CD4-positive, alpha-beta T cell treated with Interleukin-6 at 100 ng/mL for 8 hours (primary cell): ENCODE measurements around the gene TTC34.
A peak's percentile ranks its signal among the peaks of the same experiment; 100 is the strongest.

Experiments
- DNase-seq: peaks from one replicate; pipeline ENCODE4 v3.0.0-alpha.2; 2020; ENCODE audit warnings: mixed read lengths, low spot score

Gene TTC34

DNA sequence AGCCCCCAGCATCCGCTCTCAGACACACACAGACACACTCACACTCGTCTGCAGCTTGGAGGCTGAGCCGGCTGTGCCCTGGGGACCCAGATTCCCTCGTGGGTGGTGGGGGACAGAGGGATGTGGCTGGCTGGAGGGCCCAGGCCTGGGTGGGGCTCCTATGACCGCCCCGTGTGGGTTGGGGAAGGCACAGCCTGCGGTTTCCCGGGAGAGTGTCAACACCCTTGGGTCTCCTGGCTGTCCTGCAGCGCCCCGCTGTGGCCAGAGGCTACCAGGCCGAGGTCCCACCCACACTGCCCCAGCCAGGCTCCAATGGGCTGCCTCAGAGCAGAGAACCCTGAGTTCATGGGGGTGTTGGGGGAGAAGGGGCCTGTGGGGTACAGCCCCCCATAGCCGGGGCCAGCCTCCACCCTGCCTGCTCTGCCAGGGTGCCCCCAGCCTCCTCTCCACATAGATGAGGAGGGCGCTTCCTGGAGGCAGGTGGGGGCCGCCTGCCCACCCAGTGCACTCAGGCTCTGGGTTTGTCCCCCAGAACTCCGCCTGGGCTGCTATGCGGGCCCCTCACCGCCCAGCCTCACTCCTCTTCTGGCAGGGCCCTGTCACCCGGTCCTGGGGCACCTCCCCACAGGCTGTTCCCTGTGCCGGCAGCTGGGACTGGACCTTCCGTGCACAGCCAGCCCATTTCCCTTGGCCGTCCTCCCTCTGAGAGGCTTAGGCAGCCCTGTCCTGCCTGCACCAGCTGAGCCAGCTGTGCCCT, at the start of gene TTC34:
Gene TTC34 (minus strand): TSS at position 159 of the 757 bp plus-strand sequence. CDS start 866 bp downstream, outside the sequence.
- peak; percentile 20 for DNase-seq

DNA sequence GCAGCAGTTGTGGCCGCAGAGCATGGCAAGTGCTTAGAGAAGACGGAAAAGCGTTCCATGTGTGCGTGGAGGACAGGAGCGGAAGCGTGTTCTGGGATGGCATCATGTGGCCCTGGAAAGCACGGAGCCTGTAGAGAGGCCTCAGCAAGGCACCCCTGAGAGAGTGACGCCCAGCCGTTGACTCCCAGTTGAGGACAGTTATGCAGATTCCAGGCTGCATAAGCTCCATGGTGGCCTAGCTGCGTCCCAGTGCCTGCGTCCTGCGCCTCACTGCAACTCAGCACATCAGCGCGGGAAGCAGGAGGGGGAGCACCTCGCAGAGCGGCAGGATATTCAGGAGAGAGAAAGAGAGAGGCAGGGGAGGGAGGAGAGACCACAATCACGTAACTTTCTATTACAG, 49.0 kb upstream of the TTC34 start:
- DNase-seq: no peak

- DNase-seq: no peak
Observed at GRCh38 chr1:2848006-2848670, 46.6 kb upstream of the TTC34 start.

GRCh38 chr1:2847086-2847985, 45.8 kb upstream of the TTC34 start:
- no peak for DNase-seq

DNA sequence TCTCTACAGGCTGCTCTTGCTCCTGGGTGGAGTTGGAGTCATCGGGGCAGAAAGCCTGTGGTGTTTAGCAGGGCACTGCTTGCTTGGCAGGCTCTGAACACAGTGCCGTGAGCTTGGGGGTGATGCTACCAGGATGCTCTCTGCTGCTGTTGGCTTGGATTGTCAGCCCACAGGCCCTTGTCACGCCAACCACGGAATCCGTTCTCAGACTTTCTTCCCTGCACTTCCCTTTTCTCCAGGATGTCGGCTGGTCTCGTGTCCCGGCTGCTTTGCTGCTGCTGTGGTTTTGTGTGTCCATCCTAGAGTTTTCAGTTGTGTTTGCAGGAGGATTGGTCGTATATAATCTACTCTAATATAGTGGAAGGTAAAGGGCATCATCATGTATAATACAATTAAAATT, 44.4 kb upstream of the TTC34 start:
- DNase-seq: no peak

DNA sequence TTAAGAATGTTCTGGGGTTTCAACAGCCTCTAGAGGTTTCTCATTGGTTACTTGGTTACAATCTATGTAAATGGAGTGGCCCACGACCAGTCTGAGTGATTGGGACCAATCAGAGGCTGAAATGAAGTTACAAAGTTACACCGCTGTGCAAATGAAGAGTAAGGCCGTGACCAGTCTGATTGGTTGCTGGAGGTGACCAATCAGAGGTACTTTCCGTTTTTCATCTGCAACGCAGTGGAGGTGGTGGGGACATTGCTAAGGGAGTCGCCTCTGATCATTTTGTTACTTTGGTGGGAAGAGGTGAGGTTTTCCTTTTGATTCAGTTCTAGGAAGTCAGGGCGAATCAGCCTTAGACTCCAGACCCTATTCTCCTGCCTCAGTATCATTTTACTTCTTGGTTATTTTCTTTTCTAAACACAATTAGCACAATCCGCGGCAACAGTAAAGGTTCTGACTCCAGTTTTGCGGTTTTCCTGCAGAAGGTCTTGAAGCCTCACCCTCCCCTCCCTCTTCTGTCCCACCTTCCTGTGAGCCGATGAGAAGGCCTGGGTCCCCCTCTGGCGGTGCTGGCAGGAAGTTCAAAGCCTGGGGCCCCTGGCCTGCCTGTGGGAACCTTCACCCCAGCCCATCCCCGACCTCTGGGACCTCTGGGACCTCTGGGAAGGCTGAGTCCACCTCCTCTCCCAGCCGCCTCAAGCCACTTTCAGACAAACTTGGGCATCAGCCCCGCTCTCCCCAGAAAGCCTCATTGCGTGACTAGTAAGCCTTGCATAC, 38.7 kb upstream of the TTC34 start:
- peak; percentile 80 for DNase-seq

DNA sequence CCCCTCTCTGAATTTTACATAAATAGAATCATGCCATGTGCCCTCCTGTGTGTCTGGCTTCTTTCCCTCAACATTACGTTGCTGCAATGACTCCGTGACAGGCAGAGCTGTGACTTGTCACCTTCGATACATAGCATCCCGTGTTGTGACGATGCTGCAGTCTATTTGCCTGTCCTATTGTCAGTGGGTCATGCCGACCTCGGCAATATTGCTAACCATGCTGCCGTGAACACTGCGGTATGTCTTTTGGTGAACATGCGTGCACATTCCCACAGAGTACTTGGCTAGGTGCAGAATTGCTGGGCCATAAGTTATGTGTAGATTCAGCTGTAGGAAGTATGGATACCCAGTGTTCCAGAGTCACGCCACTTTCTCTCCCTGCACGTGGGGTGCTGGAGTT, 36.3 kb upstream of the TTC34 start:
- no peak for DNase-seq

- DNase-seq: no peak
Observed at GRCh38 chr1:2837316-2837715, 35.8 kb upstream of the TTC34 start.

DNA sequence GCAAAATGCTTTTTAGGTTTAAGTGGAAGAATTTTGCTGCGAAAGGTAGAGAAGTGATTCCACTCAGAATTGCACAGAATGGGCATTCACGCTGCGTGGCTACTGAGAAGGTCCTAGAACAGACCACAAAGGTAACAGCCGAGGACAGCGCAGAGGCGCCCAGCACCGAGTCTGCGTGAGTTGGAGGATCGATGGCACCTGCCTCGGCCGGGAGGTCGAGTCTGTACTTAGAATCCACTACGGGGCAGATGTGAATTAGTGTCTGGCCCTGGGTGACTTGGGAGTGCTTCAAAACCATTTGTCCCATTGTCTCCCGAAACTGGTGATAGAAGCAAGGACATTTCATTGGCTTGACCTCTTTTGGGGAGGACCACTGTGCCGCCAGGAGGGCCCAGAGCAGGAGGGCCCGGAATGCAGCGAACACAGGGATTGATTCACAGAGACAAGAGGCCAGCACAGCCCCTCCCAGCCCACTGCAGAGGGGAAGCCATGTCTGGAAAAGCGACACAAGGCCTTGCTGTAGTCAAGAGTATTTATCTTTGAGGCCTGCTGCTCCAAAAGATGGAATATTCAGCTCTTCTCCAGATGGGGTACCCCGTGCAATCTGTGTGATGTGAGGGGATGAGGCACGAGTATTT, 35.0 kb upstream of the TTC34 start:
- DNase-seq: no peak

DNA sequence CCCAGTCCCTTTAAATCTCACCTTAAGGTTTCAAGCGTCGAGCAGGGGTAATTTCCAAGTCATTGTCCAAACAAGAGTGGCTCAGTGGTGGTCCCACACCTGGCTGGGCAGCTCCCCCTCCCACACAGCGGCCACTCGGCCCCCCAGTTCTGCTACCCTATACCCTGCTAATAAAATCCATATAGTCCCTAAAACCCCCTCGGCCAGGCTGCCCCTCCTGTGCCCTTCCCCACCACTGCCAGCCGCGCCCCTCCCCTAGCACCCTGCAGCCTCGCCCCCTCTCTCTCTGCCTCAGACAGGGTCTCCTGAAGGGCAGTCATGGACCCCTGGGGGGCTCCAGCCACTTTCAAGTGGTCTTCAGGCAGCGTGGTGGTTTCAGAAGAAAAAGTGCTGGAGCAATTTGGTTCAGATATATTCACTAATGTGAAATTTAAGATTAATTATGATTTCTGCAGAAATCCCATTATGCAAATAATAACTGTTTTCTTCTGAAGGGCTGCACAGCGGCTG, 34.2 kb upstream of the TTC34 start:
- DNase-seq: no peak

DNA sequence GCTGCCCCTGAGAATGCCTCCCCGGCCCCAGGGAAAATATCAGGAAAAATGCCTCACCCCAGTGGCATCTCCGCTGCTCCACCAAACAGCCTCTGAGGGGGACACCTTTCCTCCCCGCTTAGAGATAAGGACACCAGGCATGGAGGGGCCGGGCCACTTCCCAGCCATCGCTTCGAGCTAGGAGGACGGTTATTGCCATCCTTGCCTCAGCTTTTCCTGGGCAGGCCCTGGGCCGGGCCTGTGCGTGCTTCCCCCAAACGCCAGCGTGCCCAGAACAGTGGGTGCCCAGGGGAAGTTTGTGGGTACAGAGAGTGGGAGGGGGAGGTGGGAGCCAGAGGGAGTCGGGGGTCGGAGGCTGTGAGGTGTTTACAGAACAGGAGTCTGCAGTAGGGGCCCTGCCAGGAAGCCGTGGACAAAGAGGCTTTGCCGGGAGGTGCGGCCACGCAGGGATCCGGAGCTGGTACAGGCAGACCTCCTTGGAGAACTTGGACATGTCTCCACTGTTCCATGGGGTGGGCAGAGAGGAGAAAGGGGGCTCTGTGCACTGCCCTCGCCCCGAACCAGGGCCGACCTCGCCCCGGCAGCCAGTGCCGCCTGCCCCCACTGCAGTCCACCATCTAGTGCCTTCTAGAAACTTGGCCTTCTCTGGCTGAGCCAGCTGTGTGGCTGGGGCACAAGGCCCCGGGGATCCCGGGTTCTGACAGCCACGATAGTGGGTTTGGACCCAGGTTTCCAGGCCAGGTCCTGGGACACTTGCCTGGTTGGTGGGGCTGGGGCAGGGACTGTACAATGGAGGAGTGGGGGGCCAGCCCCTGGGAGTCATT, 33.5 kb upstream of the TTC34 start:
- no peak for DNase-seq

- no peak for DNase-seq
Observed at GRCh38 chr1:2834146-2834475, 32.6 kb upstream of the TTC34 start.

DNA sequence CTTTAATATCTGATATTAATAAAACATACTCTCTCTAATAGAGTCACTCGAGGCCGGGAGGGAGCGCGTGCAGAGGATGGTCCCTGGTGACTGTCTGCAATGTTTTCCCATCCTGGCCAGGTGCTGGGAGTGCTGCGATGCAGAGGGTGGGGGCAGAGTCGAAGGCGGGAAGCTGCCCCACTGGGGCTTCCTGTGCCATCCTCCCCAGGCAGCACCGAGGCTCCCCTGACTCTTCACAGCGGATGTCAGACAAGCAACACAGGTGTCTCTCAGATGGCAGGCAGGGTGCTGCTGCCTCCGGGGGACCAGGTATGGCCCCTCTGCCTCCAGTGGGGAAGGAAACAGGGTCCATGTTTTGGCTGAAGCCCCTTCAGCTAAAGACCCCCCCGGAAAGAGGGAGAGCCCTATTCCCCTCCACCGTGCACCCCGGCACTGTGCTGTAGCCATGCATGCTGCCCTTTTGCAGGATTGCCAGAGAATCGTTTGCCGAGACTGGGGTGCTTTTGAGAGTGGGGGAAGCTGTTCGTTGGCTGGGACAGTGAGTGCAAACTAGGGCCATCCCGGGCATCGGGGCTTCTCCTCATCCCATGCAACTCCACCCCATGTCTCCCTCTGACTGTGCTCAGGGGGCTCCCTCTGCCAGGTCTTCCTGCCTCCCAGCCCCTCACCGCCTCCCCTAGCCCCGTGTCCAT, 32.1 kb upstream of the TTC34 start:
- DNase-seq: peak; percentile 14

GRCh38 chr1:2832506-2833453, 31.3 kb upstream of the TTC34 start:
- DNase-seq: no peak

GRCh38 chr1:2831596-2832212, 30.2 kb upstream of the TTC34 start:
- no peak for DNase-seq

DNA sequence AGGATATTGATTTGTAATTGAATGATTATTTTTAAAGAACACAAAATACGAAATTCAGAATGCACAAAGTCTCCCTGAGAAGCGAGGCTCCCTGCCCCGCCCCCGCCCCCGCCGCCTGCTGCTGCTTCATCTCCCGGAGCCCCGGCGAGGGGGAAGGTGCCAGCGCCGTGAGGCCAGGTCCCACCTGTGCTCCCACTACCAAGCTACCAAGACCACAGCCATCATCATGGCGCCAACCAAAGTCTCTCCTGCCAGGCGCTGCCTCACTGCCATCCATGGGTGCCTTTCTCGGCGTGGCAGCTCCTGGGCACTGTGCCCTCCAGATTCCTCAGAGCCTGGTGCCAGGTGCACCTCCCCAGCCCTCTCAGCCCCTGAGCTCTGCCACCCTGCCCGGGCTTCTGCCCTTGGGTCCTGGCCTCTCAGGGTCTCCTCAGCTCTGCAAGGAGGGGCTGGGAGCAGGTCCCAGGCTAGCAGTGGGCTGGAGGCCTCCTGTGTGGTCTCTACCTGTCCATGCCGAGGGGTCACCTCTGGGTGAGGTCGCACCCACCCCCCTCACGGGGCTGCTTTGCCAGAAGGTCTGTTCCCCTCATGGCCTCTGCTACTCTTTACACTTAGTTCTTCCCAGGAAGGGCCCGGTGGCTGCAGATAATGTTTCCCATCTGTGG, 29.4 kb upstream of the TTC34 start:
- no peak for DNase-seq

GRCh38 chr1:2829846-2830615, 28.5 kb upstream of the TTC34 start:
- no peak for DNase-seq
